ENCODE measurements around the gene NCK1. TPM values are rescaled to one million over a fixed set of nuclear protein-coding genes. Genes with fewer than 3 reads are reported as not detected.

The NCK1 gene
- total and polyA plus RNA-seq, 2 experiments from 2014 or later: 25.1 to 47.7 TPM

DNA sequence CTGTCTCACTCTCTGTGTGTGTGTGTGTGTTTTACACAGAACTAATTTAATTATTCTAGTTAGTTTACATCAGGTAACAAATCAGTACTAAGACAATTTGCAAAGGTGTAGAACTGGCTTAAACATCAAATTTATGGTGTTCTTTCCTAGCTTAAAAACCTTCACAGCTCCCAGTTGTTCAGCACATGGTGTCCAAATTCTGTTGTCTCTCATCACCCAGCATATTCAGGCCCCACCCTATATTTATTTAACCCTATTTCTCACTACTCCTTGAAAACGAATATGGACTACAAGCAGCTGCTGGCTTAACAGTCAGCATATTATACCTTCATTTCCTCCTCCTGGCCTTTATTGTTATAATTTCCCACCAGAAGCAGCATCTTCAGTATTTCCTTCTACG, 96.9 kb downstream of the NCK1 start:
- Histone ChIP-seq H2AFZ (no peak overlapping the region), H3K9me3 (ENCODE audit: low read depth) (no peaks in the 10 kb centered on the region), H3K4me1 (ENCODE audit: insufficient read depth) (peaks cover 19% of the 10 kb centered on the region), H3K79me2 (no peaks in the 10 kb centered on the region), H3K36me3 (replicated peaks; ENCODE audit: insufficient read depth, low read depth) (no peaks in the 10 kb centered on the region), H3K27ac (no peak overlapping the region), H3K4me2 (no peak overlapping the region), H4K20me1 (ENCODE audit: insufficient read depth, poor library complexity, severe bottlenecking) (no peaks in the 10 kb centered on the region), H3K4me3 (no peak overlapping the region), H3K27me3 (no peaks in the 10 kb centered on the region), H3K9me2 (replicated peaks; ENCODE audit: insufficient read depth) (no peaks in the 10 kb centered on the region)
- WGBS (ENCODE audit: low lambda C conversion rate, missing lambda C conversion rate): 91% methylated on average over 2 of the region's 2 CpGs
- TF ChIP-seq, protein P1, sequence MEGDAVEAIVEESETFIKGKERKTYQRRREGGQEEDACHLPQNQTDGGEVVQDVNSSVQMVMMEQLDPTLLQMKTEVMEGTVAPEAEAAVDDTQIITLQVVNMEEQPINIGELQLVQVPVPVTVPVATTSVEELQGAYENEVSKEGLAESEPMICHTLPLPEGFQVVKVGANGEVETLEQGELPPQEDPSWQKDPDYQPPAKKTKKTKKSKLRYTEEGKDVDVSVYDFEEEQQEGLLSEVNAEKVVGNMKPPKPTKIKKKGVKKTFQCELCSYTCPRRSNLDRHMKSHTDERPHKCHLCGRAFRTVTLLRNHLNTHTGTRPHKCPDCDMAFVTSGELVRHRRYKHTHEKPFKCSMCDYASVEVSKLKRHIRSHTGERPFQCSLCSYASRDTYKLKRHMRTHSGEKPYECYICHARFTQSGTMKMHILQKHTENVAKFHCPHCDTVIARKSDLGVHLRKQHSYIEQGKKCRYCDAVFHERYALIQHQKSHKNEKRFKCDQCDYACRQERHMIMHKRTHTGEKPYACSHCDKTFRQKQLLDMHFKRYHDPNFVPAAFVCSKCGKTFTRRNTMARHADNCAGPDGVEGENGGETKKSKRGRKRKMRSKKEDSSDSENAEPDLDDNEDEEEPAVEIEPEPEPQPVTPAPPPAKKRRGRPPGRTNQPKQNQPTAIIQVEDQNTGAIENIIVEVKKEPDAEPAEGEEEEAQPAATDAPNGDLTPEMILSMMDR (IDR thresholded peaks at IDR 0.05; ENCODE audit: poor library complexity): no peak
- TF ChIP-seq EZH2 (IDR thresholded peaks at IDR 0.05; ENCODE audit: borderline replicate concordance) (no peak), EZH2phosphoT487 (IDR thresholded peaks at IDR 0.05; ENCODE audit: low read depth, severe bottlenecking, unreplicated experiment) (no peak)
- no peak for DNase-seq (ENCODE audit: low spot score)

GRCh38 chr3:136959599-136959998, 97.6 kb downstream of the NCK1 start:
- WGBS (ENCODE audit: low lambda C conversion rate, missing lambda C conversion rate): 98% methylated on average over 6 of the region's 6 CpGs
- no peak overlapping the region for H2AFZ ChIP-seq
- TF ChIP-seq EZH2 (IDR thresholded peaks at IDR 0.05; ENCODE audit: borderline replicate concordance) (no peak), EZH2phosphoT487 (IDR thresholded peaks at IDR 0.05; ENCODE audit: low read depth, severe bottlenecking, unreplicated experiment) (no peak)
- TF ChIP-seq, protein P1 (IDR thresholded peaks at IDR 0.05; ENCODE audit: poor library complexity): no peak

GRCh38 chr3:136960838-136961836, 99.1 kb downstream of the NCK1 start:
- Histone ChIP-seq H3K4me3 (no peak overlapping the region), H3K9me3 (ENCODE audit: low read depth) (no peaks in the 10 kb centered on the region), H3K79me2 (no peaks in the 10 kb centered on the region), H3K4me2 (no peak overlapping the region), H3K27me3 (no peaks in the 10 kb centered on the region), H4K20me1 (ENCODE audit: insufficient read depth, poor library complexity, severe bottlenecking) (no peaks in the 10 kb centered on the region), H2AFZ (no peak overlapping the region), H3K9me2 (replicated peaks; ENCODE audit: insufficient read depth) (no peaks in the 10 kb centered on the region), H3K4me1 (ENCODE audit: insufficient read depth) (peaks cover 6% of the 10 kb centered on the region), H3K27ac (no peak overlapping the region), H3K36me3 (replicated peaks; ENCODE audit: insufficient read depth, low read depth) (no peaks in the 10 kb centered on the region)
- TF ChIP-seq EZH2 (IDR thresholded peaks at IDR 0.05; ENCODE audit: borderline replicate concordance) (no peak), EZH2phosphoT487 (IDR thresholded peaks at IDR 0.05; ENCODE audit: low read depth, severe bottlenecking, unreplicated experiment) (no peak)
- TF ChIP-seq, protein P1 (IDR thresholded peaks at IDR 0.05; ENCODE audit: poor library complexity): no peak
- WGBS (ENCODE audit: low lambda C conversion rate, missing lambda C conversion rate): 69% methylated on average over 4 of the region's 4 CpGs
- DNase-seq (ENCODE audit: low spot score): no peak

More at GRCh38 chr3:136959599-136959998, 97.6 kb downstream of the NCK1 start:
- Histone ChIP-seq H3K36me3 (replicated peaks; ENCODE audit: insufficient read depth, low read depth) (no peaks in the 10 kb centered on the region), H3K79me2 (no peaks in the 10 kb centered on the region), H3K9me2 (replicated peaks; ENCODE audit: insufficient read depth) (no peaks in the 10 kb centered on the region), H4K20me1 (ENCODE audit: insufficient read depth, poor library complexity, severe bottlenecking) (no peaks in the 10 kb centered on the region), H3K4me1 (ENCODE audit: insufficient read depth) (peaks cover 19% of the 10 kb centered on the region), H3K4me2 (no peak overlapping the region), H3K27ac (no peak overlapping the region), H3K4me3 (no peak overlapping the region), H3K9me3 (ENCODE audit: low read depth) (no peaks in the 10 kb centered on the region), H3K27me3 (no peaks in the 10 kb centered on the region)
- no peak for DNase-seq (ENCODE audit: low spot score)

Measured in hepatocyte (in vitro differentiated cells).